ENCODE results near the gene GMDS. TPM values are rescaled to one million over a fixed set of nuclear protein-coding genes. Genes with fewer than 3 reads are reported as not detected.

GMDS gene
- total and polyA plus RNA-seq, 2 of the 8 experiments (the other 6 are each of a cell fraction or from before 2014, with no cell fraction given): 16.8 to 50.0 TPM

DNA sequence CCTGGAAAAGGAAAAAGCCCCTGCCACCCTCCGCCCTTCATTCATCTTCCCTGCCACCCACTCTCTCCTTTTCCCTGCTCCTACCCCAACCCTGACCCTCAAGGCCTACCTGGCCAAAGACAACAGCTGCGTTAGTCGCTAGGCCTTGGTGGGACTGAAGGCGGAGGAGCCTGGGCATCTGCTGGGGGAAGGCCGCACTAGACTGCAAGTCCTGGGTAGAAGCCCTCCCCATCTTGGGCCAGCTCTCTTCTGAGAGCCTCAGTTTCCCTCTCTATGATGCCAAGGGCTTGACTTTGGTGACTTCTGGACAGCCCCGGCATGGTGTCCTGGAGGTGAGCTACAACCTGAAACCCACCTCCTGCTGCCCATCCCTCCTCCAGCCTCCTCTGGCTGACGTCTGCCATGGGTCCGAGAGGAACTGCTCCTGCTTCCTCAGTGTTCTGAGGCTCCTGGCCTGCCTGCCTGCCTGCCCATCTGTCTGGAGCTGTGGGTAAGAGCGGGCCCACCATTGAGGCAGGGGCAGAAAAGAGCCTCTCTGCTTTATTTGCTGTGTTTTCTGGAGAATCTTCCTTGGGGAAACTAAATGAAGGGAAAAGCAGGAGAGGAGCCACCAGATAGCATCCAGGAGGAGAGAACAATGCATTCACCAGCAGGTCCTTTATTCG lies 643.2 kb downstream of the GMDS start (continued):
- no peak for TF ChIP-seq RFX5 (IDR thresholded peaks at IDR 0.05; ENCODE audit: borderline replicate concordance, low read depth, low read length)
- no peak for TF ChIP-seq RNF2 (IDR thresholded peaks at IDR 0.05; ENCODE audit: borderline replicate concordance, low read depth, low read length, missing control alignments, poor library complexity, severe bottlenecking)
- TF ChIP-seq SIX5 (IDR thresholded peaks at IDR 0.05; ENCODE audit: low read depth, low read length): no peak
- no peak for TF ChIP-seq TCF12 (IDR thresholded peaks at IDR 0.05; ENCODE audit: low read depth, low read length)
- no peak for TF ChIP-seq RBBP5 (IDR thresholded peaks at IDR 0.05; ENCODE audit: borderline replicate concordance, low read depth, low read length)
- no peak for TF ChIP-seq ASH2L (IDR thresholded peaks at IDR 0.05; ENCODE audit: low read length)
- no peak for TF ChIP-seq BACH1 (IDR thresholded peaks at IDR 0.05; ENCODE audit: low read length)
- no peak for TF ChIP-seq NANOG (IDR thresholded peaks at IDR 0.05; ENCODE audit: insufficient read depth, low read depth, low read length, poor library complexity, severe bottlenecking)
- no peak for TF ChIP-seq GABPA (IDR thresholded peaks at IDR 0.05; ENCODE audit: borderline replicate concordance, insufficient read depth, low read length)
- TF ChIP-seq SP1 (IDR thresholded peaks at IDR 0.05; ENCODE audit: low read depth, low read length): no peak
- no peak for TF ChIP-seq TAF1 (IDR thresholded peaks at IDR 0.05; ENCODE audit: low read depth, low read length)
- no peak for TF ChIP-seq ATF3 (IDR thresholded peaks at IDR 0.05; ENCODE audit: insufficient read depth, low read depth, low read length)
